Body of pancreas (tissue), 4 donors: ENCODE data around the gene GALNT14.

Experiments used
- POLR2A ChIP-seq, 3 donors: fragments of 450-650 bp; IDR thresholded peaks; one replicate each; pipeline ENCODE4 v1.6.1; 2016; ENCODE audit warnings: antibody characterized with exemption in 3 of 3, mild to moderate bottlenecking in 2 of 3
- TF ChIP-seq, protein P1 (sequence below), 7 experiments: fragments of 450-650 bp in 4 of 7; fragments of 200-600 bp in 3 of 7; sonication (generic) in 3 of 7; IDR thresholded peaks; one replicate each; pipeline ENCODE4 v1.5.1; 2016 to 2019; ENCODE audit warnings: antibody characterized with exemption in 7 of 7

DNA sequence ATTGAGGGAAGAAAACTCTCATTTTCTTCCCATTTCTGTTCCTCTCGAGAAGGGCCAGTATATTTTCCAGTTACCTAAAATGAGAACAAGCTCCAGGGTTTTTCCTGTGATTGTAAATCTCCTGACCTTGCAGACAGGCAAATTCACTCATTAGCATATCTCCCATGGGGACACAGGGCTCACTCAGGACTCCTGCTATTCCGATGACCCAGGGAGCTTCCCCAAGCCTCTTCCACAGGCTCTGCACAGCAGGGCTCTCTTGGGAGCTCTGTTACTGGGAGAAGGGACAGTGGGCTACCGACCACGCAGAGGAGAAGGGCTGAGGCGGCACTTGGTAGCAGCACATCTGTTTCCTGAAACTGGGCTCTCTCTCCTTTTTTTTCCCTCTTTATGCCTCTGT is 195.8 kb downstream of the GALNT14 start:
- TF ChIP-seq, protein P1, sequence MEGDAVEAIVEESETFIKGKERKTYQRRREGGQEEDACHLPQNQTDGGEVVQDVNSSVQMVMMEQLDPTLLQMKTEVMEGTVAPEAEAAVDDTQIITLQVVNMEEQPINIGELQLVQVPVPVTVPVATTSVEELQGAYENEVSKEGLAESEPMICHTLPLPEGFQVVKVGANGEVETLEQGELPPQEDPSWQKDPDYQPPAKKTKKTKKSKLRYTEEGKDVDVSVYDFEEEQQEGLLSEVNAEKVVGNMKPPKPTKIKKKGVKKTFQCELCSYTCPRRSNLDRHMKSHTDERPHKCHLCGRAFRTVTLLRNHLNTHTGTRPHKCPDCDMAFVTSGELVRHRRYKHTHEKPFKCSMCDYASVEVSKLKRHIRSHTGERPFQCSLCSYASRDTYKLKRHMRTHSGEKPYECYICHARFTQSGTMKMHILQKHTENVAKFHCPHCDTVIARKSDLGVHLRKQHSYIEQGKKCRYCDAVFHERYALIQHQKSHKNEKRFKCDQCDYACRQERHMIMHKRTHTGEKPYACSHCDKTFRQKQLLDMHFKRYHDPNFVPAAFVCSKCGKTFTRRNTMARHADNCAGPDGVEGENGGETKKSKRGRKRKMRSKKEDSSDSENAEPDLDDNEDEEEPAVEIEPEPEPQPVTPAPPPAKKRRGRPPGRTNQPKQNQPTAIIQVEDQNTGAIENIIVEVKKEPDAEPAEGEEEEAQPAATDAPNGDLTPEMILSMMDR (IDR thresholded peaks at IDR 0.05): no peak
- TF ChIP-seq POLR2A (IDR thresholded peaks at IDR 0.05): no peak
